Stimulated activated naive CD8-positive, alpha-beta T cell treated with anti-CD3 and anti-CD28 coated beads, Interleukin-15, Interleukin-2, amounts not matched to agents 100 U/mL and 50 U/mL, for 24 hours (primary cell): Measurements from ENCODE around the gene NFIX.

Source experiments
- ATAC-seq: fragments of 150-1000 bp; cut with Tn5 transposase; one replicate; pipeline ENCODE4 v1.10.0; 2021
- DNase-seq: peaks from one replicate; pipeline ENCODE4 v3.0.0; 2021

NFIX gene

DNA sequence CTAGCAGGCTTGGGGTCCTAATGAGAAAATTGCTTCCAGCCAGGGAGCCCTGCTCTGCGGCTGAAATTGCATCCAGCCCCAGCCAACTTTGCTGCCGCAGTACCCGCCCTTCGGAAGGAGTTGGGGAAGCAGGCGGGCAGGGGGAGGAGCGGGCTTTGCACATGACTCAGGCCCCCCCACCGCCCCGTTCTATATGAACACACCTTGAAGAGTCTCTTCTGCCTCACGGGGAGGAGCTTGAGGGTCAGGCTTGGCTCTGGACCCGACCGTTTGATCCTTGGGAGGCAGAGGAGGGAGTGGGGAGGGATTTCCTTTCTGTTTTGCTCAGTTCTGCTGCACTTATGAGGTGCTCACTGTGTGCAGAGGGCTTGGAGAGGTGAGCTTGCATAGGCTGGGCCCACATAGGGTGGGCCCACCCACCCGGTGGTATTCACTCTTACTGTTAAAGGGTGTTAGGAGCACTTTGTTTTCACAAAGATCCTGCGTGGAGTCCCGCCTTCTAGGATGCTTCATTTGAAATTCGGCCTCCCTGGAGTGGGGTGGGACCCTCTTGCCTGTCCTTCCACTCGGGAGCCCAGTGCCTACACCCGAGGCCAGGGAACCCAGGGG, 60.9 kb downstream of the NFIX start:
- DNase-seq, result no peak

DNA sequence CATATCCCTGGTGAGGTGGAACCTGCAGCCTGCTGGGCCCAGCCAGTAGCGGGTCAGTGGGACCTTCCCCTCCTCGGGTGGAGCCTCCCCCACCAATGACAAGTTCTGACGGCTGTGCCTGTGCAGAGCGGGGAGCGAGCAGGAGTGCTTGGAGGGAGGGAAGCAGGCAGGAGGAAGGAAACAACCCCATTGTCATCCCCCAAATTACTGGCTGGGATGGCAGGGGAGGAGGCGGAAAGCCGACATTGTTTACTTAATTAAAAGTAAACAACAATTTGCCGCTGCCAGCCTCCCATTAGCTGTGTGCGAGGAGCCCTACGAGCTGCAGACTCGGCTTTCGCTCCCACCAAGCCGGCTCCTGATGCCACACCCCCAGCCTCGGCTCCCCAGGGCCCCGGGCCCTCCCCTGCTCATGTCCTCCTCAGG, 61.9 kb downstream of the NFIX start:
- DNase-seq, result no peak

More for the DNA sequence above, 60.9 kb downstream of the NFIX start:
- ATAC-seq, result no peak

DNA sequence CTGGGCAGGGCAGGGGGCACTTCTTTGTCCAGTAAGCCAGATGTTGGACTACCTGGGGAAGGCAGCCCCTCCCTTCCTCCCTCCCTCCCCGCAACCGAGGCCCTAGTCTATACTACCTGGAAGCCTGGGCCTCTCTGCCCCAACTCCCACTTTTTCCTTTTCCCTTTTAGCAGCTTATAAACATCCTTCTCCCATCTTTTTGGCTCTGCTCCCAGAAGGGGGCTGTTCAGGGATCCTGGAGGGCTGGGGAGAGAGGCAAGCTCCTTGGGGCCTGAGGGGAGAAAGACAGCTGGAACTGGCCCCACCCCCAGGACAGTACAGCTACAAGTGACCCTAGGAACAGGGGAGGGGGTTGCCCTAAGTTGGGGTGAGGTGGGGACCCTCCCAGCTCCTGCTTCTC, 62.5 kb downstream of the NFIX start:
- DNase-seq (no peak), ATAC-seq (no peak)

More for the DNA sequence above, 61.9 kb downstream of the NFIX start:
- ATAC-seq, result no peak

DNA sequence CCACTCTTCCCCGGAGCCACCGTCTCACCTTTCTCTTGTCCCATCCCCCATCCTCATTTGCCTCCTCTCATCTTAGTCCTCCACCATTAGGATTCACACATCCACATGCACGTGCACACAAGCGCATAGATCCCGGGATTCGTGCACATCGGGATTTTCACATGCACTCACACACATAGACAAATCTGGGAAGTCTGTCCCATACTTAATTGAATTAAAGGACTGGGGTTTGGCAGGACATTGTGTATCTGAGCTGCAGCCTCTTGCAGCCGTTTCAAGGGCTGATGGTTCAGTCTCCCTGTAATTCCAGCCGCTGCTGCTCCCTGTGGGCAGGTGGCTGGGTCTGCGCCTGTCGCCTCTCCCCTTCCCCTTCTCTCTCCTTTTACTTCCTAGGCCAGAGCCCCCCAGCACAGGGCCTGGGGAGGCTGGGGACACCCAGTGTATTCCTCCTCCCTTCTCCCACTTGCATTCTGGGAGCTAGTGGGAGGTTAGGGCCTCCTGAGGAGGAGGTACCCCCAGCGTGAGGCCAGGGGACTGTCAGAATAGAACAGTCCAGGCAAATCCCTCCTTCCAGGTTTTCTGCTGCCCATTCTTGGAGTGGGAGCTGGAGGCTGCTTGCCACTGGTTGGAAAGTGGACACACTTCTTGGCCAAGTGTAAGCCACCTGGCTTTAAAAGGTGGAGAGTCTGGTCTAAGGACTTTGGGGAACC, 63.8 kb downstream of the NFIX start:
- ATAC-seq (no peak), DNase-seq (no peak)

DNA sequence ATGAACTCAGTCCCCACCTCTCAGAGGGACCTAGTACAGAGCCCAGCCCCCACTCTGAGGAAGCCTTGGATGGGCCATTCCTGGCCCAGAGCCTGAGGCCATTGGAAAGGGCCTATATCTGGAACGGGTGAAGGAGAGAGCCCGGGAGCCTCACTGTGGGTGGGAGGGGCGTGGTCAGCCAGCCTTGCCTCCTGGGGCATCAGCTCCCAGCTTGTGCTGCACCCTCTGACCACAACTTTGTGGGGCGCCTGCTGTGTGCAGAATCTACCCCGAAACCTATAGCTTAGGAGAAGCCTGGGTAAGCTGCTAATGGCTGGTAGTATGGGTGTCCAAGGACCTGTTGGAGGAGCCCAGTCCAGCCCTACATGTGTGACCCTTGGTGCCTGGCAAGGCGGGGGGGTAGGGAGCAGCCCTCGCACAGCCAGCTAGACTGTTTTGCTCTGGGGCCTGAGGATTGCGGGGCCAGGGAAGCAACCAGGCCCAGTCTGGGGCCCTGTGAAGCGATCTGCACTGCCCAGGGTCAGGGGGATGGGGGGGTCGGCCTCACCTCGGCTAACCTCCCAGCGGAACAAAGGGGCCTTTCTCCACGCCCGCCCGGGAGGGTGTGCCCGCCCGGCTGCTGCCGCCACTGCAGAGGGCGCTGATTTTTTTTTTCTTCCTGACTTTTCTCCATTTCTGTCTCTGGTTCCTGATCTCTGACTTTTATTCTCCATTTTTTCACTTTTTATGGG, 65.1 kb downstream of the NFIX start:
- DNase-seq, result no peak
- ATAC-seq, result no peak

DNA sequence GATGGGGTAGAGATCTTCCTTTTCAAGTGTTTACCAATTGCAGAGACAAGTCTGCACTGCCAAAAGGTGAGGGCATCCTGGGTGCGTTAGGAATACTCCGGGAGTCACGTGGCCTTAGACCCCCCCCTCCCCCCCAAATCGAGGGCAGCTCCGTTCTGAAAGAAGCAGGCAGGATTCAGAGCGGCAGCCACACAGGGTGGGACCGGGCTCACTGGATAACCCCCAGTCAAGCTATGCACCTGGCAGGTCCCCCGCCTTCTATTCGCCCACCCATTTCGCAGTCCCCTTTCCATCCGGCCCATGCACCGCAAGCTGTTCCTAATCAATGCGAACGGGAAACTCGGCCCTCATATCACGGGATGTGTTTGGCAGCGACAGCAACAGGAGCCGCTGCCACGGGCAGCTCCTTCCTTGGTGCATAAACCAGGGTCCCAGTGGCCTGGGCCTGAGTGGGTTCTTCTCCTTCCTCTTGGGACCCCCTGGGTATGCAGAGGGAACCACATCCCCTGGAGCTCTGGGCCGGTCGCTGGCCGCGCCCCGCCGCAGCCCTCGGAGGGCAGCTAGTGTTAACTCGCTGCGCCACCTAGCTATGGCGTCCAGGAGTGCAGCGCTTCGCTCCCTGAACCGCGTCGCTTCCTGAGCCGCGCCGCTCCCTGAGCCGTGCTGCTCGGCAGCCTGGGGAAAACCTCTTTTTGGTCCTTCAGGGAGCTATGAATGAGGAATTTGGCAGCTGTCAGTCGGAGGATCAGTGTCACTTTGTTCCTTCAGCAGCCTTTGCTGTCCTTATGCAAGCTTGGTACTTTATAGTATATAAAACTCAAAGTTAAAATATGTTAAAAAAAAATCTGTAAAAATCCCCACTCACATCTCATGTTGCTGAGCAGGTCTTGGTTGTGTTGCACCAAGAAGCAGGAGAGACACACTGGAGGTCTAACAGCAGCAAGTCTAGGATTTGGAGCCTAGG, 66.0 kb downstream of the NFIX start:
- DNase-seq, result peak; percentile 87
- ATAC-seq, result peak; percentile 87

DNA sequence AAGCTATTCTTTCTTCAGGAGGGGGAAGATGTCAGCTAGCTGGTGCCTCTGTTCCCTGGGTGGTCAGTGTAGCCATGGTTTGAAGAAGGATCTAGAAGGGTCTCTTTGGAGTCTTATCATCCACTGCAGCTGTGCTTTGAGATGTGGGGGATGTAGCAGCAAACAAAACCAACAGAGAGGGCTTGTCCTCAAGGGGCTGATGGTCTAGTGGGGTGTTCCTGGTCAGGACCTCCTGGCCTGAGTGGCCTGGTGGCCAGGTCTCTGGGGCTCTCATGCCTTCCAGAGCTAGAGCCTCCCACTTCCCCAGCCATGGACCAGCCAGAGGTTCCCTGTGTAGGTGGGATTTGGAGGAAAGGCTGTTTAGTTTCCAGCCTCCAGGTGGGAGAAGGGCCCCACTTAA, 67.0 kb downstream of the NFIX start:
- no peak for DNase-seq
- ATAC-seq, result no peak

DNA sequence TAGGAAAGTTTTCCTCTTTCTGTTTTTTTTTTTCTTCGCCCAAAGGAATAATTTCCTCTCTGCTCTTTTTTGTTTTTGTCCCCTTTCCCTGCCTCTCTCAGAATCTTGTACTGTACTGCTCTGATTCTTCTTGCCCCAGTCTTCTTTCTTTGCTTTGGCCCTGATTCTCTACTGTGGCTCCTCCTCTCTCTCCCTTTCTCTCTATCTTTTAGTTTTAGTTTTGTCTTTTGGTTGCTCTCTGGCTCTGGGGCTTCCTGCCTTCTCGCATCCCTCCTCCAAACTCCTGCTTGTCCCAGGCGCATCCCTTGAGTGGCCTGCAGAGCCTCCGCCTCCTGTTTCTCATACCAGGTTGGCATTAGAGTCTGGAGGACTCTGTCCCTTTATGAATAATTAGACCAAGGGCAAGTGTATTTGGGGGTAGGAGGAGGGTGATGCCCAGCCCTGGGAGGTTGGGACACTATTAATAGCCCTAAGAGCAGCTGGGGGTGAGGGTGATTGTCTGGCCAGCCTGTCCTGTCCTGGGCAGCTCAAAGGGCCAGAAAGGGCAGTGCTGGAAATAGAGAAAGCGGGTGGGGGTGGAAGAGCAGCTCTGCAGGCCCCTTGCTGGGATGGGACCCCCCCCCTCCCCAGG, 68.3 kb downstream of the NFIX start:
- ATAC-seq (no peak), DNase-seq (no peak)

DNA sequence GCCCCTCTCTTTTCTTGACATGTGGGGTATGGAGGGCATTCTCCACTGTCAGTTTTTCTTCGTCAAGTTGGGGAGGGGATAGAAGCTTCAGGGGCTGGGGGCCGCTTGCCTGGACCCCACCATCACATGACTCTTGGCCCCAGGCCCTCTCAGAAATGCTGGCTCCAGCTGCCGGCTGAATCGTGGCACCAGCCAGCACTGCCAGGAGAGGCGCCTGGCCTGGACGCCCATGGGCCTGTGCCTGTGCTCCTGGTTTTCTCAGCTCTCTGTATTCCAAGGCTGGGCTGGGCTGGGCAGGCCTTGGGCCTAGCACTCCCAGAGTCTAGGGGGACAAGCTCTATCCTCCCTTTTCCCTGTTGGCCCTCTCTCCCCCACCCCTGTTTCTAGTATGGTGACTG, 68.8 kb downstream of the NFIX start:
- ATAC-seq, result no peak
- no peak for DNase-seq

DNA sequence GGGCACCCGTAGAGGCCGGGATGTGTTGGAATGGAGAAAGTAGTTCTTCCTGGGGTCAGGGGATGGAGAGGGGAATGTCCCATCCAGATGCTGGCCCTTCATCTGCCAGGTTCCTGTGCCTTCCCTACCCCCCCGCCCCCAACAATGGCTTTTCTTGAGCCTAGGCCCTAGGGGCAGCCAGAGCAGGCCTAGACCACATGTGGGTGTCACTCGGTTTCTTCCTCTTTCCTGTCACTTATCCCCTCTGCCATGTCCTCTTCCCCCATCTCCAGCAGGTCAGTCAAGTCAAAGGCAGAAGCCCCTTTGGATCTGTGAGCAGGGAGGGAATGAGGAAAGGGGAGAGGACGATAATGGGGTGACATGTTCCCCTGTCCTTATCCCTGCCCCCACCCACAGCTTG, 71.0 kb downstream of the NFIX start:
- no peak for DNase-seq

DNA sequence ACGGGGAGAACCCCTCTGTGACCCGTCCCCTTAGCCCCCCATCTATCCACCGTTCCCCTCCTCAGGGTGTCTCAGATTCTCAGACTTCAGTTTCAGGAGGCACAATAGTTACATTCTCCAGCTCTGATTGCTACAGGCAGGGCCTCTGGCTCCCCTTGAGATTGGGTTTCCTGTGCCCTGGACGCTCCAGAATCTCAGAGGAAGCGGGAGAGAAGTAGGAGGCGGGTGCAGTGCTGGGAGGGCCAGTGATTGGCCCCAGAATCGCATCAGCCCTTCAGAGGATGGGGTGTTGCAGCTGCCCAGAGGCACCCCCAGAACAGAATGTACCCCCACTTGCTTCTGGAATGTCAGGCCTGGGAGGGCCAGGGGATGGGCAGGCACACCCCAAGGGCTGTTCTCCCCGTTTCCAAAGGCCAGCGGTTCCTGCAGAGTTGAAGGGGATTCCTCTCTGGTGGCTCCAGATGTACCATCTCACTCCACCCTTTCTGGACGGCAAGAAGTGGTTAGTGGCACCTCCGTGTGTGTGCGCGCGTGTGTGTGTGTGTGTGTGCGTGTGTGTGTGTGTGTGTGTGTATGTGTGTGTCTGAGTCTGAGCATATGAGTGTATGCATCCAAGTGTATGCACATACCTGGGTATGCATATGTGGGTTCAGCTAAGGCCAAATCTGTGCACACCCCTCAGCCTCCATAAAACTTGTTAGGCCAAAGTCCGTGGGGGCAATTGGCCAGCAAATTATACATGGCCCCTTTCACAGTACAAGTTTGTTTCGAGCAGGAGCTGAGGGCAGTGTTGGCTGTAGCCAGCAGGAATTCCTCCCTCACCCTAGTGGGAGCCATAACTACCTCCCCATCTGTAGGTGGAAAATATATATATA, 71.9 kb downstream of the NFIX start:
- no peak for DNase-seq
- ATAC-seq, result no peak

More for the DNA sequence above, 71.0 kb downstream of the NFIX start:
- ATAC-seq, result no peak

DNA sequence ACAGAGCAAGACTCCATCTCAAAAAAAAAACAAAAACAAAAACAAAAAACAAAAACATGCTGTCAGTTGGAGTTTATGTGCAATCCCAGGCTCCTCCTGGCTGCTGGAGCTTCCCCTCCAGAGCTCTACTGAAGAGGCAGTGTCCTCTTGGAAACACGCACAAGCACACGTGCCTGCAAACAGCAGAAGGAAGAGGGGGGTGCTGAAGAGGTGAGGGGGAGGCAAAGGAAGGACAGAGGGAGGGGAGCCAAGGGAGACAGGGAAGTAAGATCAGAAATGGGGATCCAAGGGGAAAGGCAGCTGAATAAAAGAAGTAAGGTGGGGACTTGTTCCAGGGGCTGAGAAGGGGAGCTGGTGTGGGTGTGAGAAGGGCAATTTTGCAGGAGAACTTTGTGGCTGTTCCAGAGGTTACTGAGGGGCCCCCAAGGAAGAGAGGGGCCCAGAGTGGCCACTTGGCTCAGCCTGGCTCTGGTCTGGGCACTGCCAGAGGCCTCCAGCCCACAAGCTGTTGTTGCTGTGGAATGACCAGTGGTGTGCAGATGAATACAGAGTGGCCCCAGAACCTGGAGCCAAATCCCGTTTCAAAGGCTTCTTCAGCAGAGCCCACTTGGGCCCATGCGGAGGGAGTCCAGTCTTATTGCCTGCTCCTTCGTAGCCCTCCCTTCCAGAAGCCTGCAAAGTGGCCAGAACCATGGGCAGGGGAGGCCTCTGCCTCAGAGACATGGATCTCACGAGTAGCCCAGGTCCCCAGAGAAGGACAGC, 73.0 kb downstream of the NFIX start:
- ATAC-seq, result no peak
- DNase-seq, result no peak

DNA sequence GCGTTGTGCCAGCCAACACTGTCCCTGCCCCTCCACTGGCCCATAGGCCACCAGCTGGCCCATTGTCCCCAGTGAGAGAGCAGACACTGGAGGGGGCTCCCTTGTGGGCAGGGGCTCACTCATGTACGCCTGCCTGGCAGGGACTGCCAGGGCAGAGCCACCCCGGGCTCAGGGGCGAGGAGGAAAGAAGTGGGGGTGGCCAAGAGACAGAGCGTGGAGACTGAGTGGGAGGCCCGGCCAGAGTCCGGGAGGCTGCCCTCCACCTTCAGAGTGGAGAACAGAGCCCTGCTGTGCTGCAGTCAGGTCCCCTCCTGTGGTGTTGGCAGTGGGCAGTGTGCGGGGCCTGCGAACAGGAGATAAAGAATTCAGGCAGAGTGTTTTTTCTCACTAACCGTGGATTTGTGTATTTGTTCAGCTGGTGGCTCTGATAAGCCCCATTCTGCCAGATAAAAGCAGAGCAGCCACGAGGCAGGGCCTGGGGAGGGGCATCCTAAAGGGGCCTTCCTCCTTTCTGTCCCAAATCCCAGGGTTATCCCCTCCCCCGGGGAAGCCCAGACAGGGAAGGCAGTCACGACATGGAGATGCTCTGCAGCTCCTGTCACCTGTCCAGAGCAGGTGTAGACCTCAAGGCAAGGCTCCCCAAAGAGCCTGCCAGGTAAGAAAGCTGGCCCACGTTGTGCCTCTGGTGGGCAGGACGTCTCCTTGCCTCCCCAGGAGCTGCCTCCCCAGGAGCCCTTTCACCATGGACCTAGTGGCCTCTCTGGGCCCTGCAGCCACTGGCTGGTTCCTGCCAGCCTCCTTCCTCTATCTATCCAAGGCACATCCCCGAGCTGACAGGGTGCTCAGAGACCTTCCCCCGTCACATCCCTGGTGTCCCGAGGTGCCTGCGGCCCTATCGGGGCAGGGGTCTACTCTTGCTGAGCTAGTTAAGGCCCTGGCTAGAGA, 74.4 kb downstream of the NFIX start:
- ATAC-seq (no peak), DNase-seq (no peak)

DNA sequence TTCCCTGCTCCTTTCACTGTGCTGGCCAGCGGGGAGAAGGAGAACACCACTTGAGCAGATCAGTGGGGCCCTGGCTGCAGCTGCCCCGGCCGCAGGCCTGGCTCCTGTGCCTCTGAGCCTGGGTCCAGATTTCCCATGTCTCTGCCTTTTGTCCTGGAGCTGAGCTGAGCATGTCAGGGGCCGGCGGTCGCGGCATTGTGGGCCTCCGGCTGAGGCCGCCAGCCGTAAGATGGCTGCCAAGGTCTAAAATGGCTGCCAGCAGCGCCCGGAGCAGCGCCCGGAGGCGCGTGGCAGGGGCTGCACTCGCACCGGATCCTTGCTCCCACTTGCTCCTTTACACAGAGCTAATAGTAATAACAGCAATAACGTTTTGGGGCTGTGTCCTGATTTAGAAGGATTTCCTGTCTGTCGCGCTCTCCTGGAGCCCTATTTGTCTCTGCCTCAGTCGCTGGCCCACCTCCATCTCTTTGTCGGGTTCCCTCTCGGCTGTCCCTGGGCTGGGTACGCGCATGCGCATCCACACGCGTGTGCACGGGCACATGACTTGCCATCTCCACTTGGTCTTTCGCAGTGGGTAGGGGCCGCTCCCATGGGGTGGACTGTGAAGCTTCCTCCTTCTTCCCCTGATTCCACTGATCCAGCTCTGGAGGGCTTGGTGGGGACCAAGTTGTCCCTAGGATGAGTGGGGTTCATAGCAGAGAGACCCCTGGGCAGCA, 75.3 kb downstream of the NFIX start:
- ATAC-seq (no peak), DNase-seq (no peak)

DNA sequence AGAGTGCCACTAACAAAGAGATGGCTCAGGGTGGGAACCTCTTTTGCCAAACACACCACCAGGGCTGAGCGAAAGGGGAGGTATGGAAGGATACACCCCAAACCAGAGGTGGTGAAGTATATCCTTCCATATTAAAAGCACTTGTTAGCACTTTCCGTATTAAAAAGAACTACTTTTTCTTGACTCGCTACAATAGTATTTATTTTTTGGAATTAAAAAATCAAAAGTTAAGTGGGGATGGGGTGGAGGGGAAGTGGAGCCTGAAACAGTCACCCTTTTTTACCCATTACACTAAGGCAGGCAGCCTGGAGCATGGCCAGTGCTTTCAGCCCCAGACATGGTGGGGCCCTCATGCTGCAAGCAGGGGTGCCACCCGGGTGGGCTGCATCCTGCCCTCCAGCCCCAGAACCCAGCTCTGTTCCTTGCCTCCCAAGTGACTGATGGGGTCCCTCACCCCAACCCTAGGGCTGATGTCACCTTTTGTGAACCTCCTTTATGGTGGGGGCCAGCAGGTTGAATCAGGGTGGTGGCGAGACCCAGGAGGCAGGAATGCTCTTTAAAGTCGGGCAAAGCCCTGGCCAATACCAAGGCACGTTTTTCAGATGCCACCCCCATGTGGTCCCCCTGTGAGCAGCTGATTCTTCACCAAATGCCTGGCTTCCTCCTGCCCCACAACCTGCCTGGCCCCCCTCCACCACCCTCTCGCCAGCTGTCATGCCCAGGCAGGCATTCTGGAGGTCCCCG, 76.3 kb downstream of the NFIX start:
- ATAC-seq (no peak), DNase-seq (no peak)

DNA sequence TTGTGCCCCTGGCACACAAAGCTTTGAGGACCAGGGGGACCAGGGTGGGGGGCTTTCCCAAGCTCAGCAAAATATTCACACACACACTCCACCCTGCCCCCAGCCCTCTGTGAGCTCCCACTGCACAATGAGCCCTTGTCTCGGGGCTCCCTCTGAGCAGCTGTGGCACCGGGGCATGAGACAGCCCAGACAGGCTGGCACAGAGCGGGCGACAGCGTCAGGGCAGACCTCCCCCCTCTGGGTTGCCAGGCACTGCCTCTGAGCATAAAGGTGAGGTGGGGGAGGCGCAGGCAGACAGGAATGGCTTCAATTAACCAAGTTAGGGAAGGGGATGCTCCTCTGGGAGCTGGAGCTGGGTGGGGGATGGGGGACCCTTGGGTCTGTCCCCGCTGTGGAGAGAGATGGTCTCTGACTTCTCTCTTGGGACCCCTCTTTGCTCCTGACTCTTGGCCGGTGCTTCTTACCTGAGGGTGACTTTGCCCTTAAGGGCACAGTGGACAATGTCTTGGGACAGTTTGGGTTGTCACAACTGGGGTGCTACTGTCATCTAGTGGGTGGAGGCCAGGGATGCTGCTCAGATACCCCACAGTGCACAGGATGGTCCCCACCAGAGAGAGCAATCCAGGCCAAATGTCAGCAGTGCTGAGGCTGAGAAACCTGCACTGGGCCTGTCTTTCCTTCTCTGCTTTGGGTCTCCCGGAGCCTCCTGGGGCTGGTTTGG, 77.1 kb downstream of the NFIX start:
- ATAC-seq (no peak), DNase-seq (no peak)

DNA sequence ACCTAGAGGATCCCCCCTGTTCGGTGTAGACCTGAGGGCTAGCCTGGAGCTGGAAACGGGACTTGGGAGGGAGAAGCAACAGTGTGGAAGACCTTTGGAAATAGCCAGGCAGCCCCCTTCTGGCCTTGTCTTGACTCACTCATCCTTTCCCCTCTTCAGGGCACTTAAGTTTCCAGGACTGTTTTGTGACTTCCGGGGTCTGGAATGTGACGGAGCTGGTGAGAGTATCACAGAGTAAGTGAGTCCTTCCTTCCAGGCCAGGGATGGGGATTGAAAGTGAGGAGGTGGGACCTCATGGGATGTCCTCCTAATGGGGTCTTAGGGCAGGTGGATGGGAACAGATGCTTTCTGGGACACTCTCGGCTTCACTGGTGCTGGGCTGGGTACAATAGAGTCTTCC, 78.0 kb downstream of the NFIX start:
- no peak for ATAC-seq

More for the DNA sequence above, 78.0 kb downstream of the NFIX start:
- no peak for DNase-seq
